Hepatocyte (in vitro differentiated cells): Measurements from ENCODE around the gene PAQR5. TPM values are rescaled to one million over a fixed set of nuclear protein-coding genes. Genes with fewer than 3 reads are reported as not detected.

Experiments used
- DNase-seq: peaks from one replicate; pipeline ENCODE4 v3.0.0-alpha.2; 2016; ENCODE audit warnings: low spot score
- H2AFZ ChIP-seq: fragments of 200-600 bp; sonication (generic); 2 replicates; pipeline ENCODE4 v1.6.0; 2016; ENCODE audit warnings: antibody characterized with exemption, mild to moderate bottlenecking
- H3K27ac ChIP-seq: fragments of 200-600 bp; sonication (generic); 2 replicates; pipeline ENCODE4 v1.5.1; 2016; ENCODE audit warnings: mild to moderate bottlenecking
- H3K27me3 ChIP-seq: fragments of 200-600 bp; sonication (generic); 2 replicates; pipeline ENCODE4 v1.6.1; 2016
- H3K36me3 ChIP-seq: fragments of 200-600 bp; sonication (generic); replicated peaks from 2 replicates; pipeline ENCODE4 v1.5.1; 2016; ENCODE audit warnings: low read depth; ENCODE audit not compliant: insufficient read depth
- H3K4me1 ChIP-seq: fragments of 200-600 bp; sonication (generic); 2 replicates; pipeline ENCODE4 v1.5.1; 2016; ENCODE audit warnings: mild to moderate bottlenecking, moderate library complexity; ENCODE audit not compliant: insufficient read depth
- H3K4me2 ChIP-seq: fragments of 200-600 bp; sonication (generic); 2 replicates; pipeline ENCODE4 v1.6.0; 2016
- H3K4me3 ChIP-seq: fragments of 200-600 bp; sonication (generic); 2 replicates; pipeline ENCODE4 v1.5.1; 2016; ENCODE audit warnings: mild to moderate bottlenecking
- H3K79me2 ChIP-seq: fragments of 200-600 bp; sonication (generic); 2 replicates; pipeline ENCODE4 v1.6.0; 2017; ENCODE audit warnings: mild to moderate bottlenecking
- H3K9me2 ChIP-seq: fragments of 200-600 bp; sonication (generic); replicated peaks from 2 replicates; pipeline ENCODE4 v1.6.0; 2017; ENCODE audit warnings: mild to moderate bottlenecking; ENCODE audit not compliant: insufficient read depth
- H3K9me3 ChIP-seq: fragments of 200-600 bp; sonication (generic); 2 replicates; pipeline ENCODE4 v1.5.1; 2016; ENCODE audit warnings: low read depth, mild to moderate bottlenecking
- H4K20me1 ChIP-seq: fragments of 200-600 bp; sonication (generic); 2 replicates; pipeline ENCODE4 v1.6.0; 2016; ENCODE audit warnings: mild to moderate bottlenecking; ENCODE audit not compliant: insufficient read depth, poor library complexity, severe bottlenecking
- EZH2 ChIP-seq: fragments of 200-600 bp; sonication (generic); IDR thresholded peaks from 2 replicates; pipeline ENCODE4 v1.6.1; 2016; ENCODE audit warnings: antibody characterized with exemption, mild to moderate bottlenecking, borderline replicate concordance
- EZH2phosphoT487 ChIP-seq: fragments of 200-600 bp; sonication (generic); IDR thresholded peaks from one replicate; pipeline ENCODE4 v1.6.1; 2018; ENCODE audit warnings: antibody characterized with exemption, mild to moderate bottlenecking, low read depth, moderate library complexity; ENCODE audit not compliant: unreplicated experiment, severe bottlenecking
- WGBS: methylation state at CpG from one replicate; pipeline ENCODE4 v1.1.6; 2016; ENCODE audit warnings: low lambda C conversion rate; ENCODE audit errors: missing lambda C conversion rate; 5-methylcytosine and 5-hydroxymethylcytosine counted together
- polyA plus RNA-seq: library from polyadenylated mRNA; unstranded; fragments of >200 nt; fragmentation: Nextera tagmentation; extraction: Ambion mirVana; gene quantifications from 2 replicates; pipeline ENCODE4 v1.2.1, GENCODE V29; 2016
- total RNA-seq: library from RNA; depleted of rRNA; stranded (reverse); fragments of >200 nt; gene quantifications from 2 replicates; pipeline ENCODE4 v1.2.3, GENCODE V29; 2014
- TF ChIP-seq, protein P1 (sequence below): fragments of 200-600 bp; sonication (generic); IDR thresholded peaks from 2 replicates; pipeline ENCODE4 v1.5.1; 2016; ENCODE audit warnings: antibody characterized with exemption, mild to moderate bottlenecking; ENCODE audit not compliant: poor library complexity

Gene PAQR5
- total and polyA plus RNA-seq, 2 experiments from 2014 or later = 2.1 to 2.8 TPM

- no peaks in the 10 kb centered on the region for H3K27me3 ChIP-seq
- no peaks in the 10 kb centered on the region for H3K4me1 ChIP-seq
- TF ChIP-seq, protein P1, sequence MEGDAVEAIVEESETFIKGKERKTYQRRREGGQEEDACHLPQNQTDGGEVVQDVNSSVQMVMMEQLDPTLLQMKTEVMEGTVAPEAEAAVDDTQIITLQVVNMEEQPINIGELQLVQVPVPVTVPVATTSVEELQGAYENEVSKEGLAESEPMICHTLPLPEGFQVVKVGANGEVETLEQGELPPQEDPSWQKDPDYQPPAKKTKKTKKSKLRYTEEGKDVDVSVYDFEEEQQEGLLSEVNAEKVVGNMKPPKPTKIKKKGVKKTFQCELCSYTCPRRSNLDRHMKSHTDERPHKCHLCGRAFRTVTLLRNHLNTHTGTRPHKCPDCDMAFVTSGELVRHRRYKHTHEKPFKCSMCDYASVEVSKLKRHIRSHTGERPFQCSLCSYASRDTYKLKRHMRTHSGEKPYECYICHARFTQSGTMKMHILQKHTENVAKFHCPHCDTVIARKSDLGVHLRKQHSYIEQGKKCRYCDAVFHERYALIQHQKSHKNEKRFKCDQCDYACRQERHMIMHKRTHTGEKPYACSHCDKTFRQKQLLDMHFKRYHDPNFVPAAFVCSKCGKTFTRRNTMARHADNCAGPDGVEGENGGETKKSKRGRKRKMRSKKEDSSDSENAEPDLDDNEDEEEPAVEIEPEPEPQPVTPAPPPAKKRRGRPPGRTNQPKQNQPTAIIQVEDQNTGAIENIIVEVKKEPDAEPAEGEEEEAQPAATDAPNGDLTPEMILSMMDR = no peak
- no peak for TF ChIP-seq EZH2
- TF ChIP-seq EZH2phosphoT487 = no peak
- no peak overlapping the region for H2AFZ ChIP-seq
- no peak overlapping the region for H3K4me2 ChIP-seq
- no peaks in the 10 kb centered on the region for H4K20me1 ChIP-seq
- no peak overlapping the region for H3K27ac ChIP-seq
- H3K4me3 ChIP-seq = no peak overlapping the region
- no peaks in the 10 kb centered on the region for H3K9me3 ChIP-seq
- no peaks in the 10 kb centered on the region for H3K79me2 ChIP-seq
- no peak for DNase-seq
- H3K9me2 ChIP-seq = no peaks in the 10 kb centered on the region
- H3K36me3 ChIP-seq = no peaks in the 10 kb centered on the region
- 72% methylated on average over 5 of the region's 5 CpGs for WGBS
Measured at GRCh38 chr15:69311319-69311721, 12.6 kb downstream of the PAQR5 start.

- TF ChIP-seq EZH2 = no peak
- no peak for TF ChIP-seq EZH2phosphoT487
- TF ChIP-seq, protein P1 = no peak
- no peak for DNase-seq
- Histone ChIP-seq H3K79me2 (no peaks in the 10 kb centered on the region), H3K9me3 (no peaks in the 10 kb centered on the region), H3K9me2 (no peaks in the 10 kb centered on the region), H3K4me3 (no peak overlapping the region), H3K27ac (no peak overlapping the region), H2AFZ (no peak overlapping the region), H3K36me3 (no peaks in the 10 kb centered on the region), H3K4me2 (no peak overlapping the region), H4K20me1 (no peaks in the 10 kb centered on the region), H3K27me3 (no peaks in the 10 kb centered on the region), H3K4me1 (peaks cover 3% of the 10 kb centered on the region)
- WGBS = 96% methylated on average over 8 of the region's 8 CpGs
Measured at GRCh38 chr15:69313432-69314000, 14.8 kb downstream of the PAQR5 start.

- Histone ChIP-seq H4K20me1 (no peaks in the 10 kb centered on the region), H2AFZ (no peak overlapping the region), H3K36me3 (no peaks in the 10 kb centered on the region), H3K27ac (no peak overlapping the region), H3K4me1 (peaks cover 3% of the 10 kb centered on the region), H3K4me3 (no peak overlapping the region), H3K4me2 (no peak overlapping the region), H3K9me3 (no peaks in the 10 kb centered on the region), H3K27me3 (no peaks in the 10 kb centered on the region), H3K9me2 (no peaks in the 10 kb centered on the region), H3K79me2 (no peaks in the 10 kb centered on the region)
- 92% methylated on average over 6 of the region's 6 CpGs for WGBS
- DNase-seq = no peak
- TF ChIP-seq EZH2 (no peak), EZH2phosphoT487 (no peak)
- TF ChIP-seq, protein P1 = no peak
Measured at GRCh38 chr15:69314131-69314530, 15.4 kb downstream of the PAQR5 start.
